Limb (tissue), 2 donors: Measurements from ENCODE around the gene KRTAP1-3.
"Not testable (repeated sequence)": the region's sequence is repeated elsewhere in the genome, so short reads cannot be mapped to it uniquely, and the experiment has no call there.

Experiments used
- DNase-seq, 2 donors: peaks; one replicate each; pipeline ENCODE4 v3.0.0-alpha.2; 2016; ENCODE audit errors: extremely low spot score in 2 of 2

The KRTAP1-3 gene

DNA sequence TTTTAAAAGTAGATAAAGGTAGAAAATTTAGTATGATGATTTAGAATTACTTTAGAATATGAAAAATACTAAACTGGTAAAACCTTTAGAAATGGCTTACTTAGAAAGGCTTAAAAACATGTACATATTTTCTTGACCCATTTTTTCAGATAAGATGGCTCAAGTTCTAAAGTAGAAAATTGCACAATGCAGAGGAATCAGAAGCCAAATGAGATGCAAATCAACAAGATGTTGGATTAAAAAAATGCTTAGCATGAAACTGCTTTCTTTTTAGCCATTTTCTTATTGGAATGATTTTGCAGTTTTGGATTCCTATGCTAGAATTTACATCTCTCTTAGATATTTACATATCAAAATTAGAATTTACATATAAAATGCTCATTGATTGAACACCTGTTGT is 24.2 kb downstream of the KRTAP1-3 start:
- DNase-seq, result no peak

DNA sequence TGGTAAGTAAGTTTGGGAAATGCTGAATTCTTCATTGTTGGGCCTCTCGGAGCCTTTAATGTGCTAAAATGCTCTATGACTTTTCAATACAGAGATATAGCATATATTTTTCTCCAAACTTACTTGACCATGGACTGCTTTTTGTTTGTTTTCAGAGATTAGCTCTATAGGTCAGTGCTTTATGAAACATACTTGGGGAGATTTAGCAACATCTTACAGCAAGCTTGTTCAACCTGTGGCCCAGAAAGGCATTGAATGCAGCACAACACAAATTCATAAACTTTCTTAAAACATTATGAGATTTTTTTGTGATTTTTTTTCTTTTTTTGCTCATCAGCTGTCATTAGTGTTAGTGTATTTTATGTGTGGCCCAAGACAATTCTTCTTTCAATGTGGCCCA is 24.7 kb downstream of the KRTAP1-3 start:
- DNase-seq, result no peak

DNA sequence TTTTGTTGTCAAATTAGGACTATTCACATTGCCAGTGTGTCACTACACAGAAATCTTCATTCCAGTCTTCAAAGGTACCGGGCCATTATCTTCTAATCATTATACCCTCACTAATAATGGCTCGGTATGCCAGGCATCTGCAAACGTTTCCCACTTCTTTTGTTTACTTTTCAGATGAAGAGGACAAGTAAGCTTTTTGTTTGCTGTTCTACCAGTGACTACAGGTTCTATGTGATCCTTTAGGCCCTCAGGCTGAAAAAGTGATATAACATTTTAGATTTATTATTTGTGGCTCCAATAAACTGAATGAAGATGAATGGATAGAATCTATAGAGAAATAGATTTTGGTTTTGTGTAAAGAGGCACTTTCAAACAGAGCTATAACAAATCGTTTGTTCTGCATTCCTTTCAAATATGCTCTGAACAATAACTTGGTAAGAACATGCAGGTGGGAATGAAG is 25.3 kb downstream of the KRTAP1-3 start:
- no peak for DNase-seq

DNA sequence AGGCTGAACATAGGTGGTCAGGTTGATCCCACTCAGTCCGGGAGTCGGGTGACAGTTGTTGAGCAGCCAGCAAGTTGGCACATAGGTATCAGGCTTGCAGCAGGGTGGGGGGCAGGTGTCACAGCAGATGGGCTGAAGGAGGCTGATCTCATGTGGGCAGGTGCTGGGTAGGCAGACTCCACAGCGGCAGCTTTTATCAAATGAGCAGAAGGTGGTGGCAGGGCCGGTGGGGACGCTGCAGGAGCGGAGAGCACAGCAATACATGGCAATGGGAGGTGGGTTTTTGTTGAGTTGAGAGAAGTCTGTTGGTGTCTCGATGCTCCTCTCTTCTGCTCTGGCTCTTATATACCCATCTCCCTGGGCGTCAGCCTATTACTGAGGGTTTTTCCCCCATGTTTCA is 25.9 kb downstream of the KRTAP1-3 start, which contains the start of gene KRTAP3-1:
KRTAP3-1 (minus strand) TSS at position 318 of the 400 bp plus-strand sequence; CDS start at position 264, 54 bp downstream.
- DNase-seq, result no peak

DNA sequence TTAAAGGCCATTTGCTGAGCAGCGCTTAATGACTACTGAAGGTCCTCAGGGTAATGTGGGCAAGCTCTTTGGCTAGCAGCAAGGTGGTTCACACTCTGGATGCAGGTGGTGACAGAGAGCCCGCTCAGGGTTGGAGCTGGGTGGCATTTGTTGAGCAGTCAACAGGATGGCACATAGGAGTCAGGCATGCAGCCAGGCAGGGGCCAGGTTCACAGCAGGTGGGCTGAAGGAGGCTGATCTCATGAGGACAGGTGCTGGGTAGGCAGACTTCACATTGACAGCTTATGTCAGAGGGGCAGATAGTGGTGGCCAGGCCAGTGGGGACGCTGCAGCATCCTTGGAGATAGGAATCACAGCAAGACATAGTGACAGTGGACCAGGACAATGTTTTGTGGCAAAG is 30.3 kb downstream of the KRTAP1-3 start:
- no peak for DNase-seq

DNA sequence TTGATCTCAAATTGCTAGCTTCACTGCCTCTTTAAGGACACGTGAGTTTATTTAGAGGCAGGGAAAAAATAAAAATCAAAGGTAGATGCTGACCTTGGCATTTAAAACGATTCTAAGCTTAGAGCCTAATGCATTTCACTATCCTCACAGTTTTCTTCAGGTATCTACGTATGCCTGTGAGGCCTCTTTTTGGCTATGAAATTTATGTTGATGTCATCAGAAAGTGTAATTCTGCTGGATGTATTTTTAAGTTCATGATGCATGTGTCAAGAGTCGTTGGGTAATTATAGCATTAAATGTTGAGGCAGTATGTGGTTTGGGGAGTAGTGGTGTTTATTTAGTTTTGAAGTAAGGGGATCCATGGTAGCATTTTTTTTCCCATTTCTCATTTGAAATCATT is 30.7 kb downstream of the KRTAP1-3 start:
- no peak for DNase-seq

DNA sequence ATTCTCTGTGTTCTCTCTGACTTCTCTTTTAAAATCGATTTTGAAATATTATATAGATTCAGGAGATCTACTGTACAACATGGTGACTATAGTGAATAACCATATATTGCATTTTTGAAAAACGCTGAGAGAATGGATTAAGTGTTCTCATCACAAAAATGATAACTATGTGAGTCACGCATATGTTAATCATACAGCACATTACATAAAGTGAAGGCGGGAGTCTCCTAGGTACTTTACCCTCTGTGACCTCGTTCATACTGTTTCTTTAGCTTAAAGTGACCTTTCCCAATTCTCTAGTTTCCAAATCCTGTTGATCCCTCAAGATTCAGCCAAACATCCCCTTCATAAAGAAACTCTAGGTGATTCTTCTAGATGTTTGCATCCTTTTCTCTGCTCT is 31.9 kb downstream of the KRTAP1-3 start:
- DNase-seq, result no peak

DNA sequence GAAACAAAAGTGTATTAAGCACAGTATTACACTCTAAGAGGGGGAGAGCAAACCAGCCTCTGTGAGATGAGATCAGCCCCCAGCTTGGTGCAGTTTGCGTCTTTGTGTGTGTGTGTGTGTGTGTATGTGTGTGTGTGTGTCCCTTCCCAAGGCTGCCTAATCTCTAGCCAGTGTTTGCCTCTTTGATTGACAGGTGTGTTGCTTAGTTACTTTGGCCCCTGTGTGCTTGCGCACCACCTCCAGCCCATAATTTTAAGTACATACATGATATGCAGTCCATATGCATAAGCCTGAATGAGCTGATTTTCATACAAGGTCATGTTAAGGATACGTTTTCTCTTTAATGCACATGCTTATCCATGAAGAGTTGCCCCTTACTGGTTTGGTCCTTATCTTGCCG is 32.9 kb downstream of the KRTAP1-3 start:
- no peak for DNase-seq

DNA sequence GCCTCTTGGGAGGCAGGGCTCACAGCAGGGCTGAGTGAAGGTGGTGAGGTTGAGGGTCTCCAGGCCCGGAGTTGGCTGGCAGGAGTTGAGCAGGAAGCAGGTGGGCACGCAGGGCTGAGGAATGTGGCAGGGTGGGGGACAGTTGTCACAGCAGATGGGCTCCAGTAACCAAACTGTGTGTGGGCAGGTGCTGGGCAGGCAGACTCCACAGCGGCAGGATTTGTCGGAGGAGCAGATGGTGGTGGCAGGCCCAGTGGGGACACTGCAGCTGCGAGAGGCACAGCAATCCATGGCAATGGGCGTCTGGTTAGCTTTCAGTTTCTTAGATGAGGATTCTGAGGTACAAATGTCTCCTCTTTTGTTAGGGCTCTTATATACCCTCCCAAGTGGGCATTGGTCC is 35.1 kb downstream of the KRTAP1-3 start, which contains the start of gene KRTAP3-2:
KRTAP3-2 (minus strand) TSS at position 344 of the 400 bp plus-strand sequence; CDS start at position 291, 53 bp downstream.
- DNase-seq, result not testable (repeated sequence)

DNA sequence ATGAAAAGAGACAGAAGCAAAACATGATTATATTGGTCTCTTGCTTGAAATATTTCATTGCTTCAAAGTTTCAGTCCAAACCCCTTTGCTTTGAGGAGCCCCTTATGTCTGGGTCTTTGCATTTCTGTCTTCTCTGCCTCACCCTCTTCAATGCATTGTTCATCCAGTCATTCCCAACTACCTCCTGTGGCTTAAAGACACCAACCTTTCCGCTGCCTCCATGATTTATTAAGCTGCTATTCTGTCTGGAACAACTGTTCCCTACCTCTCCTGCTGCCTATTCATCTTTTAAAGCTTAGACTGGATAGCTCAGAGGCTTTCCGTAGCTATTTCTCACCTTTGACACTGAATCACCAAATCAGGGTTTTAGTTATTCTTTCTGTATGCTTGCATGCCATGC is 37.3 kb downstream of the KRTAP1-3 start:
- no peak for DNase-seq

DNA sequence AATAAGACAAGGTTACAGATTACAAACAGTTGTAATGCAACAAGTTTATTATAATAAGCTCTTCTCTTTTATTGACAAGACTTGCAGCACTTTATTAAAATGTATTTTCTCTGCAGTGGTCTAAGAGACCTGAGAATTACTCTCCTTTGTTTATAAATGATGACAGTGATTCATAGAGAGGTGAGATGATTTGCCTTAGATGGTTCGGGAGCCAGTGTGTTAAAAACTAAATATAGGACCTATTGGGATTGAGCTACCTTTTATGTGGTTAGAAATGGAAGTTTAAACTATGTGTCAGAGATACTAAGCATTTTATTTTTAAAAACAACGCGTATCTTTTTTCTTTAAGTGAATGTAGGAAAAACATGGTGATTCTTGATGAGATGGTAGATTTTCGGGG is 37.8 kb downstream of the KRTAP1-3 start:
- DNase-seq, result no peak

DNA sequence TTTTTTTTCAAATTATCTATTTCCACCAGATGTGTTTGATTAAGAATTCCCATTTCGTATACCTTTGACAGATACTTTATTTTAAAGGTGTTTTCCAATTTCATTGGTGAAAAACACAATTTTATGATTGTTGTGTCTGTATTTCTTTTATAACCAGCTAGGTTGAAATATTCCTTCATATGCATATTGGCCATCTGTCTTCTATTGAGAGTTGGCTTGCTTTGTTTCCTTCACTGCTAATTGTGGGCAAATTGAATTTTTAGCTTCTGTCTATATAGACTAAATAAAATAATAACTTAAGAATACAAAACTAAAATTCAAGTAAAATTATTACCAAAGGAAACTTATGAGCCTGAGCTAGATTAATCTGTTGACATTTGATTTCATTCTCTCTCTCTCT is 39.6 kb downstream of the KRTAP1-3 start:
- no peak for DNase-seq

DNA sequence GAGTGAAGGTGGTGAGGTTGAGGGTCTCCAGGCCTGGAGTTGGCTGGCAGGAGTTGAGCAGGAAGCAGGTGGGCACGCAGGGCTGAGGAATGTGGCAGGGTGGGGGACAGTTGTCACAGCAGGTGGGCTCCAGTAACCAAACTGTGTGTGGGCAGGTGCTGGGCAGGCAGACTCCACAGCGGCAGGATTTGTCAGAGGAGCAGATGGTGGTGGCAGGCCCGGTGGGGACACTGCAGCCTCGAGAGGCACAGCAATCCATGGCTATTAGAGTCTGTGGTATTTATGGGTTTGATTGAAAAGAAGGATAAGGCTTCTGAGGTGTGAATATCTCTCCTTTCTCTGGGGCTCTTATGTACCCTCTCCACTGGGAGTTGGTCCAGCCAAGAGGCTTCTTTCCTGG is 40.8 kb downstream of the KRTAP1-3 start, which contains the start of gene KRTAP3-3:
KRTAP3-3 (minus strand) TSS at position 326 of the 400 bp plus-strand sequence; CDS start at position 259, 67 bp downstream.
- no peak for DNase-seq

DNA sequence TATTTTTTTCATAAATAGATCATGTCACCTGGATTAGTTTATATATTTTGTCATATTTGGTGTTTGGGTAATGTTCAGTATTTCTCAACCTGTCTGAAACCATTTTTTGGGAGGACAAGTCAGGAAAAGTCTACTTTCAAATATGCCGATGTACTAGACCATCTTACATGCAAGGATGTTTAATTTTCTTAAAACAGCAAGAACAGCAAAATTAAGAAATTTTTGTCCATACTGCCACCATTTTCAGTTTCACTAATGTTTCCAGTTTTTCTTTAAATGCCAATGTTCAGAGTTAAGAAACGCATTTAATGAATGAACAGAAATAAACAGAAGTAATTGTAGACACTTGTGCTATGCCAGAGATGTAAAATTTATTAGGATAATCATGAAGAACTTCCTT is 41.6 kb downstream of the KRTAP1-3 start:
- no peak for DNase-seq

DNA sequence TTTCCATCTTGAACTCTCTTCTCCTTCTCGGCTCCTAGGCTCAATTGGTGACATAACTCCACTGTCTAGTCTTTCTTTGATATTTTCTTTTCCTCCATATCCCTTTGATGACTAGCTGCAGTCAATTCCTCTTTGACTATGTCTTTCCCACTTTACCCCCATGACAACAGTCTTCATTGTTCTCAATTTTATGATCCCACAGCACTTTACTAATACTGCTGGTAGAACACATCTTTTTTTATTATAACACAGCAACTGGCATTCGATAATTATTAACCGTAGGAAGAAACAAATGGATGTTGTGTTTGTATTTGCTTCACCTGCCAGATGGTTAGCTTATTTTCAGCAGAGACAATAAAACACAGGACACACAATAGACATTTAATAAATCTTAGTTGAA is 42.0 kb downstream of the KRTAP1-3 start:
- DNase-seq, result no peak

DNA sequence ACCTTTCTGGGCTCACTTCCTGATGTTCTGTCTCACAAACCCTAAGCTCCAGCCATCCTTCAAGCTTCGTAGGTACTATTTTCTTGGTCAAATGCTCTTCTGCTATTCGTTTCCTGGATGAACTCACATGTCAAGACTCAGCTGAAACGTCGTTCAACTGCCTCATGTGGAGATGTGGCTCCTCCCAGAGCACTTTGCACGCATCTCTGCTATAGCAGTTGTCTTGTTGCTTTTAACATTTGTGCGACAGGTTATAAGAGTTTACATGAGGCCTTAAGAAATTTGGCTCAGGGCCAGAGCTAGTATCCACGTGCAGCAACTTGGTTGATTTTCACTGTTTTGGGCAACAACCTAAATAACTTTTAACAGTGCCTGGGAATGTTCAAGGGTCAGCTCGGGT is 47.8 kb downstream of the KRTAP1-3 start:
- DNase-seq, result no peak

DNA sequence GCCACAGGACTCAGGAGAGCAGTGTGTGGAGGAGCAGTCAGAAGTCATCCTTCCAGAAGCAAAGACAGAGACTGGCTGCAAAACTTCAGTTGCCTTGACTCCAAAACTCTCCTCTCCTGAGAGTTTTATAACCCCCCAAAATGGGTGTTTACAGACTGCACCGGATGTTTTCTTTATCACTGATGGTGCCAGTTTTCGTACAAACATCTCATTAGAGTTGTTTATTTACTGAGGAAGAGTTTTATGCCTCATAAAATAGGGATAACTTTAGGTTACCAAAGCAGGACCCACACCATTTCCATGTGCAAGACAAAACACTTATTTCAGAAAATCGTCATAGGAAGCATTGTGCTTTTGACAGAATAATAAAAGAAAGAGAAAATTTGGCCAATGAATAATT is 50.4 kb downstream of the KRTAP1-3 start, which contains the start of gene KRT40:
KRT40 (minus strand) TSS at position 101 of the 400 bp plus-strand sequence; CDS start at position 48, 53 bp downstream.
- no peak for DNase-seq
